NCI-H748 (cell line): Measurements from ENCODE around the gene BACH2.
"Not testable (repeated sequence)": the region's sequence is repeated elsewhere in the genome, so short reads cannot be mapped to it uniquely, and the experiment has no call there.

Experiments
- DNase-seq: peaks from one replicate; lab custom pipeline; 2025; ENCODE audit not compliant: unreplicated experiment; lab: John Stamatoyannopoulos, UW

The BACH2 gene

GRCh38 chr6:90131614-90132423 is 164.8 kb downstream of the BACH2 start:
- DNase-seq: no peak

DNA sequence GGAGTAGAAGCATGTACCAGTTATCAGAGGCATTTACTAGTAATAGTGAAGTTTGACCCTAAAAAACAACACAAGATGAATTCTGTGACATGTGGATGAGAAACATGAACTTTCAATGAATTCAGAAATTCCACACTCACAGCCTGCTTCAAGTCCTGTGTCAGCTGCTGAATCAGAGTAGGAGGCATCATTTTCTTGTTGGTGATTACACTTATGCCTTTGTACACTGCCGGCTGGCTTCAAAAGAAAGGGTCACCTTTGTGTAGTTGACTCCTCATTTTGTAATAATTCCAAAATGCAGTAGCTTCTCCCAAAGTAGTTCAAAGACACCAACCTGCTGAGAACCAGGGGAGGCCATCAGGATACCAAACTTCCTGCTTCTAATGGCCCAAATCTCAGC is 165.5 kb downstream of the BACH2 start:
- DNase-seq: no peak

DNA sequence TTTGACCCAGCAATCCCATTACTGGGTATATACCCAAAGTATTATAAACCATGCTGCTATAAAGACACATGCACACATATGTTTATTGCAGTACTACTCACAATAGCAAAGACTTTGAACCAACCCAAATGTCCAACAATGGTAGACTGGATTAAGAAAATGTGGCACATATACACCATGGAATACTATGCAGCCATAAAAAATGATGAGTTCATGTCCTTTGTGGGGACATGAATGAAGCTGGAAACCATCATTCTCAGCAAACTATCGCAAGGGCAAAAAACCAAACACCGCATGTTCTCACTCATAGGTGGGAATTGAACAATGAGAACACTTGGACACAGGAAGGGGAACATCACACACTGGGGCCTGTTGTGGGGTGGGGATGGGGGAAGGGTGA is 168.0 kb downstream of the BACH2 start:
- not testable (repeated sequence) for DNase-seq

DNA sequence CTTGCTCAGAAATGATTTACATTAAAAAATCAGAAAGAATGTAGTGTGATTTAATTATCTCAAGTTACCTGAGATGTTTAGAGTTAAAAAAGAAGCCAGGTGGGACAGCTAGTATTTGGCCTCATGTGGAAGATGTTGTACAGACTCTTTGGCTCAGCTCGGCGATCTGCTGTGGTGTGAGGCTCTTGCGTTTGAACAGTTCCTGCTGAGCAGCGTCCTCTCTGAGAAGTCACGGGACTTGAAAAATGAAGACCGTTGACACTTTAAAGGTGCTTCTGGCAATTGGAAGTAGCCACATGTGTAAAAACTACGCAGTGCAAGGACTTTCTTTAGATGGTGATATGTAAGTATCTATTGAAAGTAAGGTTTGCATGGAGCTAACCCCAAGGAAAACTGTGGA is 169.0 kb downstream of the BACH2 start:
- DNase-seq: no peak

GRCh38 chr6:90126839-90127238 is 169.8 kb downstream of the BACH2 start:
- DNase-seq: no peak

GRCh38 chr6:90126181-90126580 is 170.5 kb downstream of the BACH2 start:
- no peak for DNase-seq

DNA sequence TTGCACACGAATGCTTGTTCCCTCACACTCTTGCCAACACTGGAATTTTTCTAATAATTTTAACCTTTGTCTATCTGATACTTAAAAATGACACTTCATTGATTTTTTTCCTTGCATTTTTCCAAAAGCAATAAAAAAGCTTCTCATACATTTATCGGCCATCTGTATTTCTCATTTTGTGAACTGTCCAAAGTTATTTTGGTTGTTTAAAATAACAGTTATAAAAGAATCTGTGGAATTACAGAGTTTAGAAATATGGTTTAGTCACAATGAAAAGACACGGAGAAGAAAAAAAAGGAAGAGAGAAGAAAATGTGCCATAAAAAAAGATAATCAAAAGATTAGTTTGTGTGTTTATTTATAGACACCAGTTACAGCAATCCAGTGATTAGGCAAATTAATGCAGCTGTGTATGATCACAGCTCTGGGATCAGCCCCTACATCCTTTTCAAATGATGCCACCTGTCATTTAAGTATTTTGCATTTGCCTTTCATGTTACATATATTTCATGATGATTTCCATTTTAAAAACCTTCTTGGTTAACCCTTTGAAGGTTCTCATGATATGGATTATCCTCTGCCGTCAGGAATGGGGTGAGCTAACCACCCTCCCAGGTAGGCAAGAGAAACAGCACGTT is 171.7 kb downstream of the BACH2 start:
- no peak for DNase-seq

GRCh38 chr6:90123831-90124230 is 172.8 kb downstream of the BACH2 start:
- no peak for DNase-seq

- DNase-seq: no peak
These were observed 174.7 kb downstream of the BACH2 start for GRCh38 chr6:90121982-90122381.

DNA sequence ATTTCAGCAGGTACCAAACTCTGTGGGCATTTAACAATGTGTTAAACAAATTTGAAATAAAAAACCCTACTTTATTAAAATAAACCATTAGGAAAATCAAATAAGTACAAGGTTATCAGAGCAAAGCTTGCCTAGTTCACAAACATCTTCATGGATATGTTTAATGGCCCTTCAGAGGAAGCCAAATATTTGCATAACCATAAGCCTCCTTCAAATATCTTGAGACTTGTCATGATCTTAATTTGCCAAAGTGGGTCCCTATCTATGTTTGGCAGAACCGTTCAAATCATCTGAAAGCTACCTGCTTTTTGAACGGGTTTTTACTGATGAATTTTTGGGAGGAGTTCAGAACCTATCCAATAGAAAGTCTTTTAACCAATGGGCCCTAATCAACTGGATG is 176.3 kb downstream of the BACH2 start:
- no peak for DNase-seq

DNA sequence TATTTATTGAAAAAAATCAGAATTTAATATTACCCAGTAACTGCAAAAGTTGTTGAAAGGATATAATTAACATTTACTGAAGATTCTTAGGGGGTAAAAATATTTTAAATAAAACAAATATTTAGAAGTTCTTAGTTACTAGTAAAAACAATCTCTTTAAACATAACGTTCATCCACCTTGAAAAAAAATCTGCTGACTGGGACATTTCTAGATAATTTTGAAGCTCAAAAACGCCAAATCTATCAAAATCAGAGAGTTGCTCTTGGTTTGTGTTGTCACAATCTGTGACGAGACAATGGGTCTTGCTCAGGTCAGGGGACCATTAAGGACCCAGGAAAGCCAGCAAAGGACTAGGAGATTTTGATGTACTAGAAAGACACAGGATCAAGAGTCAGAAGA is 177.0 kb downstream of the BACH2 start:
- DNase-seq: no peak

DNA sequence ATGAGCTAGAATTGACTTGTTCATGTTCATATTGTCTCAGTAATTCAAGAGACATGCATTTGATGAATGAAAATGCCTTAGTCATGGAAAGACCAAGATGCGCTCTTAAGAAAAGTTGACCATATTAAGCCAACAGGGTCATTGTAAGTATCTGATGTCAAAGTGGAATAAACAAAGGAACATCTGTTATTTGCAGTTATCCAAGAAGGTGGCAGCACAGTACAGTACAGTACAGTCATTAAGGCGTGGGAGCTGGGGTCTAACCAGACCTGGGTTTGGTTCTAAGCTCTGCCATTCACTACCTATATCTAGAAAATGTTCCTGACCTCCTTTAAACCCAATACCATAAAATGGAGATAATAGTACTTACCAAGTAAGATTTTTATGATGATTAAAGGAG is 178.1 kb downstream of the BACH2 start:
- no peak for DNase-seq

GRCh38 chr6:90118069-90118468 is 178.6 kb downstream of the BACH2 start:
- DNase-seq: no peak

DNA sequence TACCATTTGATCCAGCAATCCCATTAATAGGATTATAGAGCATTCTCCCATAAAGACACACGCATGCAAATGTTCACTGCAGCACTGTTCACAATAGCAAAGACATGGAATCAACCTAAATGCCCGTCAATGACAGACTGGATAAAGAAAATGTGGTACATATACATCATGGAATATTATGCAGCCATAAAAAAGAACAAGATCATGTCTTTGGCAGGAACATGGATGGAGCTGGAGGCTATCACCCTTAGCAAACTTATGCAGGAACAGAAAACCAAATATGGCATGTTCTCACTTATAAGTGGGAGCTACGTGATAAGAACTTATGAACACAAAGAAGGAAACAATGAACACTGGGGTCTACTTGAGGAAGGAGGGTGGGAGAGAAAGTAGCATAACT is 180.5 kb downstream of the BACH2 start:
- not testable (repeated sequence) for DNase-seq

DNA sequence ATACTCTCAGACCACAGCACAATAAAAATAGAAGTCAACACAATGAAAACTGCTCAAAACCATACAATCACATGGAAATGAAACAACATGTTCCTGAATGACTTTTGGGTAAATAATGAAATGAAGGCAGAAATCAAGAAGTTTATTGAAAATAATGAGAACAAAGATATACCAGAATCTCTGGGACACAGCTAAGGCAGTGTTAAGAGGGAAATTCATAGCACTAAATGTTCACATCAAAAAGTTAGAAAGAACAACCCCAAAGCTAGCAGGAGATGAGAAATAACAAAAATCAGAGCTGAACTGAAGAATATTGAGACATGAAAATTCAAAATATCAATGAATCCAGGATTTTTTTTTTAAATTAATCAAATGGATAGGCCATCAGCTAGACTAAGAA is 183.3 kb downstream of the BACH2 start:
- DNase-seq: no peak

DNA sequence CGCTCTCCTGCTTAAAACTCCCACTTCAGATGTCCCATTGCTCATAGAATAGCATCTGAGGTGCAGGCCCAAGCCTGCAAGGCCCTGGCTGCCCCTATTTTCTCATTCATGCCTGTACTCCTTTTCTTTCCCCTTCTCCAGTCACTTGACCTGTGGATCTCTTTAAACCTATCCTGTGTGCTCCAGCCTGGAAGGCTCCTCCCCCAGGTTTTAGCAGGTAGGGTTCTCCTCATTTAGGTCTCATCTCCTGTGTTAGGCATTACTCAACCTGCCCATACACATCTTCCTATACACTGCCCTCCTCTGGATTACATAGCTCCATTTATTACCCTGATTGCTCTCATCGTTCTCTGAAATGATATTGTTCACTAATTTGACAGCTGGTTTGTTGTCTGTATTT is 185.3 kb downstream of the BACH2 start:
- DNase-seq: no peak

GRCh38 chr6:90110971-90111370 is 185.7 kb downstream of the BACH2 start:
- DNase-seq: no peak

DNA sequence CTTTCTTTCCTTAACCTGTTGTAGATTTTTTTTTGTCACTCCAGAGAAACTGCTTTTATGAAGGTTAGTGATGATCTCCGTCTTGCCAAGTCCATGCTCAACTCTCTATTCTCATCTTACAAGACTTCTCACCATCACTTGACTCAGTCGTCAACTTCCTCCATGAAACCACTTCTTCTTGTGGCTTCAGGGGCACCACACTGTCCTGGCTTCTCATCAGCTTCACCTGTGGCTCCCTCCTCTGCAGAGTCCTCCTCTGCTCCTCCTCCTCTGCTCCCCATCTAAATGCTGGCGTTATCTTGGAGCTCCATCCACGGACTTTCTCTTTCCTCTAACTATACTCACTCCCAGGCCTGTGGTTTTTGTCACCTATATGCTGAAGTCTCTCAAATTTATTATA is 187.5 kb downstream of the BACH2 start:
- DNase-seq: no peak

GRCh38 chr6:90107771-90108282 is 188.8 kb downstream of the BACH2 start:
- DNase-seq: no peak

- DNase-seq: no peak
These were observed 189.3 kb downstream of the BACH2 start for GRCh38 chr6:90107371-90107770.

GRCh38 chr6:90106449-90106848 is 190.2 kb downstream of the BACH2 start:
- DNase-seq: peak; percentile 12

DNA sequence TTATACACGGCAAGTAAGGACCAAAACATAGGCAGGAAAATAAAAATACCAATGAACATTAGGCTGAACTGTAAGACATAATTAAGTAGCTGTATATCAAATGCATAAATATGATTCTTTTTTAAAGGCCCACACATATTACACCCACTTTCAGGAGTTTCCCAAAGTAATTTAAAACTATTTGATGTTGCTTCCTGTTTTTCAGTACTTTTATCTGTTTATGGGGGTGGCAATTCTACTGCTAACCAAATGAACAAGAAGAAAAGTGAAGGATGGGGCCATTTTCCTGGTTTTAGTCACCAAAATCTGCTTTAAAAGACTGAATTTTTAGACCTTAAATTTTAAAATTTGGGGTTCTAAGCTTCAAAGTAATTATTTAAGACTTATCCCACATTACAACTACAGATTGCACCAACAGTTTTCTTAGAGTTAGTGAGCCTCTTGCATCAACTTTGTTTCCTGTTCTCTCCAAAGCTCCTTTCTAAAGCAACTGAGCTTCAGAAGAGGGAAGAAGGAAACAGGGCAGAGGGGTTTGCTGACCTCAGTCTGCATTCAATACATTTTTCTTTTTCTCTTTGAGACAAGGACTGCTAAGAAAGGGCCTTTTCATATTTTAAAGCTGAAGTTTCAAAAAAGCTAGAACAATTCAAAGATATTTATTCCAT is 191.0 kb downstream of the BACH2 start:
- no peak for DNase-seq
